PC-3 (cell line): ENCODE results near the gene ESF1.
A peak's percentile ranks its signal among the peaks of the same experiment; 100 is the strongest.

ENCODE experiments used
- EZH2 ChIP-seq: fragments of 300-600 bp; sonication (generic); IDR thresholded peaks from one replicate; pipeline ENCODE4 v1.6.1; 2017; ENCODE audit warnings: antibody characterized with exemption, mild to moderate bottlenecking, low read length; ENCODE audit not compliant: unreplicated experiment
- EZH2phosphoT487 ChIP-seq: fragments of 300-600 bp; sonication (generic); IDR thresholded peaks from 2 replicates; pipeline ENCODE4 v1.6.1; 2018; ENCODE audit warnings: mild to moderate bottlenecking, antibody characterized with exemption, low read length, borderline replicate concordance
- TF ChIP-seq, protein P1 (sequence below): fragments of 300-600 bp; sonication (generic); conservative IDR thresholded peaks from 2 replicates; pipeline ENCODE4 v1.5.1; 2017; ENCODE audit warnings: antibody characterized with exemption, low read depth, mild to moderate bottlenecking, low read length

DNA sequence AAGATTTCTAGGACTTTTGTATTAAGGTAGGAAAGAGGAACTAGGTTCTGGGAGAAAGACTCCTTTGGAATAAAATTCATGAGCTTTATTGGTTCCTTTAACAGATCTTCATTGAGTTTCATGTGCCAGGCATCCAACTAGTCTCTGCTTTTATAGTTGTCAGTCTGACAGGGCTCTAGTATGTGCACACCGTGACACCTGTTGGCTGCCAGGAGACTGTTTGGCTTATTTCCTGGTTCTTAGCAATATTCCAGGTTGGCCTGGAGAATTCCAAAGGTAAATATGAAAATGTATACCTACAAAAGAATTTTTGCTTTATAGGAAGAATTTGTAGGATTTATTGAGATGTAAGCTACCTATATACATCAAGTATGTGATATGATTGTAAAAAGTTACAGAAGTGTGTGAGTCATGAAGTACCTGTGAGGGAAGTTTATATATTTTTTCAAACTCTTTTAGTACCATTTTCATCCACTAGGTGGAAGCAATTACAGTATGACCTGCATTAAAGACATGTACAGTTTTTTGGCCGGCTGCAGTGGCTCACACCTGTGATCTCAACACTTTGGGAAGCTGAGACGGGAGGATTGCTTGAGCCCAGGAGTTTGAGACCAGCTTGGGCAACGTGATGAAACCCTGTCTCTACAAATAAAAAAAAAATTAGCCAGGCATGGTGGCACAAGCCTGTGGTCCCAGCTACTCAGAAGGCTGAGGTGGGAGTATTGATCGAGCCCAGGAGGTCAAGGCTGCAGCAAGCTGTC is 35.3 kb upstream of the ESF1 start:
- TF ChIP-seq EZH2 (no peak), EZH2phosphoT487 (no peak)
- TF ChIP-seq, protein P1, sequence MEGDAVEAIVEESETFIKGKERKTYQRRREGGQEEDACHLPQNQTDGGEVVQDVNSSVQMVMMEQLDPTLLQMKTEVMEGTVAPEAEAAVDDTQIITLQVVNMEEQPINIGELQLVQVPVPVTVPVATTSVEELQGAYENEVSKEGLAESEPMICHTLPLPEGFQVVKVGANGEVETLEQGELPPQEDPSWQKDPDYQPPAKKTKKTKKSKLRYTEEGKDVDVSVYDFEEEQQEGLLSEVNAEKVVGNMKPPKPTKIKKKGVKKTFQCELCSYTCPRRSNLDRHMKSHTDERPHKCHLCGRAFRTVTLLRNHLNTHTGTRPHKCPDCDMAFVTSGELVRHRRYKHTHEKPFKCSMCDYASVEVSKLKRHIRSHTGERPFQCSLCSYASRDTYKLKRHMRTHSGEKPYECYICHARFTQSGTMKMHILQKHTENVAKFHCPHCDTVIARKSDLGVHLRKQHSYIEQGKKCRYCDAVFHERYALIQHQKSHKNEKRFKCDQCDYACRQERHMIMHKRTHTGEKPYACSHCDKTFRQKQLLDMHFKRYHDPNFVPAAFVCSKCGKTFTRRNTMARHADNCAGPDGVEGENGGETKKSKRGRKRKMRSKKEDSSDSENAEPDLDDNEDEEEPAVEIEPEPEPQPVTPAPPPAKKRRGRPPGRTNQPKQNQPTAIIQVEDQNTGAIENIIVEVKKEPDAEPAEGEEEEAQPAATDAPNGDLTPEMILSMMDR, result peak; percentile 78
